IPS DF 6.9 (cell line): ENCODE data around the gene PRSS57.
"Not testable (repeated sequence)": the region's sequence is repeated elsewhere in the genome, so short reads cannot be mapped to it uniquely, and the experiment has no call there.

ENCODE experiments used
- DNase-seq: peaks from one replicate; pipeline ENCODE4 v3.0.0-alpha.2; 2013; ENCODE audit warnings: low read depth, low spot score
- H3K27ac ChIP-seq: one replicate; pipeline ENCODE4 v1.5.1; 2013; ENCODE audit warnings: low read length, control low read depth
- H3K27me3 ChIP-seq: 2 replicates; pipeline ENCODE4 v1.6.1; 2013; ENCODE audit warnings: mild to moderate bottlenecking, low read length; ENCODE audit not compliant: control insufficient read depth, insufficient read depth
- H3K36me3 ChIP-seq: 2 replicates; pipeline ENCODE4 v1.6.1; 2013; ENCODE audit warnings: low read length; ENCODE audit not compliant: control insufficient read depth, insufficient read depth
- H3K4me1 ChIP-seq: 2 replicates; pipeline ENCODE4 v1.6.1; 2013; ENCODE audit warnings: low read length; ENCODE audit not compliant: control insufficient read depth, insufficient read depth
- H3K4me3 ChIP-seq: 2 replicates; pipeline ENCODE4 v1.5.1; 2013; ENCODE audit warnings: mild to moderate bottlenecking, low read length
- H3K9me3 ChIP-seq: 2 replicates; pipeline ENCODE4 v1.6.1; 2013; ENCODE audit warnings: low read length, inconsistent platforms; ENCODE audit not compliant: control insufficient read depth, insufficient read depth
- WGBS: extraction: QIAGEN DNeasy Blood & Tissue Kit; methylation state at CpG from one replicate; pipeline ENCODE4 v1.1.7; 2013; ENCODE audit warnings: mixed read lengths, missing lambda C conversion rate; ENCODE audit not compliant: insufficient read length, insufficient coverage; 5-methylcytosine and 5-hydroxymethylcytosine counted together

PRSS57 gene

DNA sequence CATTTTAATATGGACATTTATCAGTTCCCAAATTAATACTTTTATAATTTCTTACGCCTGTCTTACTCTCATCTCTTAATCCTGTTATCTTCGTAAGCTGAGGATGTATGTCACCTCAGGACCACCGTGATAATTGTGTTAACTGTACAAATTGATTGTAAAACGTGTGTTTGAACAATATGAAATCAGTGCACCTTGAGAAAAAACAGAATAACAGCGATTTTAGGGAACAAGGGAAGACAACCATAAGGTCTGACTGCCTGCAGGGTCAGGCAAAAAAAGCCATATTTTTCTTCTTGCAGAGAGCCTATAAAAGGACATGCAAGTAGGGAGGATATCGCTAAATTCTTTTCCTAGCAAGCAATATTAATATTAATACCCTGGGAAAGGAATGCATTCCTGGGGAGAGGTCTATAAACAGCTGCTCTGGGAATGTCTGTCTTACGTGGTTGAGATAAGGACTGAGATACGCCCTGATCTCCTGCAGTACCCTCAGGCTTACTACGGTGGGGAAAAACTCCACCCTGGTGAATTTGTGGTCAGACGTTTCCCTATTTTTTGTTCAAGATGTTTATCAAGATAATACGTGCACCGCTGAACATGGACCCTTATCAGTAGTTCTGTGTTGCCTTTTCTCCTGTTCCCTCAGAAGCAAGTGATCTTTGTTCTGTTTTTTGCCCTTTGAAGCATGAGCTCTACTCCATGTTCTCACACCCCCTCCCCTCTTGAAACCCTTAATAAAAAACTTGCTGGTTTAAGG lies 26.4 kb downstream of the PRSS57 start:
- H3K4me3 ChIP-seq, H3K4me1 ChIP-seq, H3K27me3 ChIP-seq, H3K9me3 ChIP-seq, DNase-seq, H3K36me3 ChIP-seq, H3K27ac ChIP-seq: not testable (repeated sequence)
- WGBS: no CpG with 5 or more reads among the region's 12 CpGs

DNA sequence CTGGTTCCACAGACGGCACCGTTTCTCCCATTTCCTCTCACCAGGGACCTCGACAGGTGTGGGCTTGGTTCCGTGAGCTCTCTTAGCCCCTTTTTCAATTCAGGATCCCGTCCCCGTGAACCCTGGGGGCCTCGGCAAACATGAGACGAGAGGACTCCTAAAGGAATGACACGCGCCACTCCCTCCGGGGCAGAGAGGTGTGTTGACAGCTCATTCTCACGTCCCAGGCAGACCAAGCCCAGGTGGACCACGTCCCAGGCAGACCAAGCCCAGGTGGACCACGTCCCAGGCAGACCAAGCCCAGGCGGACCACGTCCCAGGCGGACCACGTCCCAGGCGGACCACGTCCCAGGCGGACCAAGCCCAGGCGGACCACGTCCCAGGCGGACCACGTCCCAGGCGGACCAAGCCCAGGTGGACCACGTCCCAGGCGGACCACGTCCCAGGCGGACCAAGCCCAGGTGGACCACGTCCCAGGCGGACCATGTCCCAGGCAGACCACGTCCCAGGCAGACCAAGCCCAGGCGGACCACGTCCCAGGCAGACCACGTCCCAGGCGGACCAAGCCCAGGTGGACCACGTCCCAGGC lies 28.2 kb downstream of the PRSS57 start:
- not testable (repeated sequence) for H3K27me3 ChIP-seq, H3K27ac ChIP-seq, DNase-seq, H3K9me3 ChIP-seq, H3K36me3 ChIP-seq, H3K4me1 ChIP-seq, H3K4me3 ChIP-seq
- no CpG with 5 or more reads among the region's 38 CpGs for WGBS

DNA sequence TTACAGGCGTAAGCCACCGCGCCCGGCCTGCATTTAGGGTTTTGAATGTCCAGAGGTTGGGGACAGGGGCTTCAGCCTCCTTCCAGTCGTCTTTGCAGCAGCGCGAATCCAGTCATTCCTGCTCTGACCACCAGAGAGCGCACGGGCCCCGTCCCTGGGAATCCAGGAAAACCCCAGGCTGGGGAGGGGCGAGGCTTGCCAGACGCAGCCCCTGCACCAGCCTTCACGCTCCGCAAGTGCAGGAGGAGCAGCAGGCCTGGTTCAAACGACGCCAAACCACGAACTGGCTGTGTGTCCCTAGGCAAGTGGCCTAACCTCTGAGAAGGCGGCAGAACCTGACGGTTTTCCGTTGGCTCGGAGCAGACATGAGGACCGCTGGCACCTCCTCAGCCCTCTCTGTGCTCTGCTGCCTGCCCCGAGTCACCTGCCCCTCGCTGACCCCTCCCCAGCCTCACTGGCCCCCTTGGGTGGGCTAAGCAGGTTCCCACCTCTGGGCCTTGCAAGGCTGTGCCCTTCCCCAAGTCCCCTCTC lies 30.3 kb downstream of the PRSS57 start:
- Histone ChIP-seq H3K27ac (no peak overlapping the region), H3K36me3 (no peaks in the 10 kb centered on the region), H3K4me1 (0 out of 2 replicates have a peak, but pooled peaks cover 2% of the 10 kb centered on the region), H3K27me3 (no peaks in the 10 kb centered on the region), H3K9me3 (no peaks in the 10 kb centered on the region), H3K4me3 (no peak overlapping the region)
- peak; percentile 79 for DNase-seq
- no CpG with 5 or more reads among the region's 24 CpGs for WGBS

DNA sequence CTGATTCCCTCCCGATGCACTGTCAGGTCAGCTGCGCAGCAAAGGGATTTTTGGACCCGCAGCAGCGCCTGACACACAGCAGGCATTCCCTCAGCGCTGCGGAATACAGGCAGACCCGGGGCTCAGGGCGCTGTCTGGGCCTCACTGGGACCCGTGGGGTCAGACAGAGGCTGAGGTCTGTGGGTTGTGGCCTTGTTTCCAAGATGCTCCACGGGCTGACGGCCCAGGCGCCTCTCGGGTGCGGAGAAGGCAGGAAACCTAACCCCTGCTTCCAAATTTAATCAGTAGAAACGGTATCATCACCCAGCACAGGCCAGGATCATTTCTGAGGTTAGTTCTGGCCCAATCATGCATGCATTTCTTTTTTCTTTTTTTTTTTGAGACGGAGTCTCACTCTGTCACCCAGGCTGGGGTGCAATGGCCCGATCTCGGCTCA lies 31.6 kb downstream of the PRSS57 start:
- no peaks in the 10 kb centered on the region for H3K36me3 ChIP-seq
- DNase-seq: no peak
- H3K27me3 ChIP-seq: no peaks in the 10 kb centered on the region
- no peaks in the 10 kb centered on the region for H3K9me3 ChIP-seq
- no peak overlapping the region; the same call in 1 of the 2 replicates for H3K4me3 ChIP-seq
- 0 out of 2 replicates have a peak, but pooled peaks cover 2% of the 10 kb centered on the region for H3K4me1 ChIP-seq
- H3K27ac ChIP-seq: no peak overlapping the region
- WGBS: no CpG with 5 or more reads among the region's 18 CpGs

DNA sequence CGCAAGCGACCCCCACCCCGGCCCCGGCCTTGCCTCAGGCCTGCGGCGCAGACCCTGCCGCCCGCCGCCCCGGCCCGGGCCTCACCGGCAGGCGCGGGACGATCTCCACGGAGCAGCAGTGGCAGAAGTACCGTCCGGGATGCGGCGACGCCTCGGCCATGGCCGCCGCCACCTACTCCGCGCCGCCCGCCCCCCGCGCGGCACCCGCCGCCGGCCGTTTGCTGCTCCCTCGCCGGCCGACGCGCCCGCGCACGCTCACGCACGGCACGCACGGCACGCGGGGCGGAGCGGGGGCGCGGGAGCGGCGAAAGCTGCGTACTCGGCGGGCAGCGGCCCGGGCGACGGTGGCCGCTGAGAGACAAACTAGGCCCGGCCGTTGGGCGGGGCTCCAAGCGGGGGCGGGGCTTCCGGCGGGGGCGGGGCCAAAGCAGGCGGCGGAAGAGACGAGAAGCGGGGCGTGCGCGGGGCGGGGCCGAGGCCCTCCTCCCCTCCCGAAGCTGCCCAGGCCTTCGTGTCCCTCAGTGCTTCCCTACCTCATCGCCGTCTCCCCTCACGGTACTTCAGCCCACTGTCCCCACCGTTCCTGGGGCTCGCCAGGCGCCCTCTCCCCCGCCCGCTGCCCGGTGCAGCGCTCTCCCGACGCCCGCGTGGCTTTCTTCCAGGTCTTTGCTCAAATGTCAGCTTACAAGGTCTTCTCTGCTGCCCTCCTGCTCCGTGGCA lies 32.1 kb downstream of the PRSS57 start, which contains the start of gene RNF126:
RNF126 (minus strand) TSS at position 253 of the 720 bp plus-strand sequence; CDS start at position 160, 93 bp downstream.
- 0 out of 2 replicates have a peak, but pooled peaks cover 2% of the 10 kb centered on the region for H3K4me1 ChIP-seq
- peak; percentile 63 for DNase-seq
- H3K27me3 ChIP-seq: no peaks in the 10 kb centered on the region
- H3K27ac ChIP-seq: no peak within 1 kb of the TSS
- no CpG with 5 or more reads among the region's 97 CpGs for WGBS
- H3K9me3 ChIP-seq: no peaks in the 10 kb centered on the region
- peak within 1 kb of the TSS; percentile 93 for H3K4me3 ChIP-seq
- no peaks in the 10 kb centered on the region; the same call in 1 of the 2 replicates for H3K36me3 ChIP-seq

DNA sequence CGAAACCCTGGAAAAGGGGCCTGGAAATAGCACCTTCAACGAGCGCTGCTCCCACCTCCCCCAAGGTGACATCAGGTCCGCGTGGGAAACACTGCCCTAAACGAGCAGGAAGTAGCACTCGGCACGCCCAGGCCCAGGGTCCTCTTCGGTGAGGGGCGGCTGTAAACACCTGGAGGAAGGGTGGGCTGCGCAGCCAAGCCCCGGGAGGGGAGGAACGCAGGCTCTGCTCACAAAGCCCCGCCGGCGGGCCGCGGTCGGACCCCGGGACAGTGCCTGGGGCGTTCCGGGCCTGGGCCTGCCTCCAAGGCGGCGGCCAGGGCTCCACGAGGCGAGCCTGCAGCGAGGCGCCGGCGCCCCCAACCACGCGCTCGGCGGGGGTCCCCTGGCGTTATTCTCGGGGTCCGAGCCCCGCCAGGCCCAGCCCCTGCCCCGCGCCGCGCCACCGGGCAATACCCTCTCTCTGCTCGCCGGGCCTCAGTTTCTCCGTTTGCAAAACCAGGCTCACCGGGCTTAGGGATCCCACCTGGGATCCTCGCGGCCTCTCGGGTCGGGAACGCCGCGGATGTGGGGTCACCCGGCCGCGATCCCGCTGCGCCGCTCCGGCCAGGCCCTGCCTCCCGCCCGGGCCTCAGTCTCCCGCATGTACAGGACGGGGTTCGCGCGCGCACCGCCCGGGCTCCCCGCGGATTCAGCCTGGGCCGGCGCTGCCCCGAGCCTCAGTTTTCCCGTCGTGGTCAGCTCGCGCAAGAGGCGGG lies 32.9 kb downstream of the PRSS57 start:
- no peaks in the 10 kb centered on the region for H3K9me3 ChIP-seq
- no peak for DNase-seq
- no CpG with 5 or more reads among the region's 81 CpGs for WGBS
- H3K27ac ChIP-seq: no peak overlapping the region
- peaks cover 2% of the 10 kb centered on the region; the same call in 1 of the 2 replicates for H3K4me1 ChIP-seq
- peak overlapping the region; percentile 93 for H3K4me3 ChIP-seq
- H3K36me3 ChIP-seq: no peaks in the 10 kb centered on the region; the same call in 1 of the 2 replicates
- H3K27me3 ChIP-seq: no peaks in the 10 kb centered on the region

DNA sequence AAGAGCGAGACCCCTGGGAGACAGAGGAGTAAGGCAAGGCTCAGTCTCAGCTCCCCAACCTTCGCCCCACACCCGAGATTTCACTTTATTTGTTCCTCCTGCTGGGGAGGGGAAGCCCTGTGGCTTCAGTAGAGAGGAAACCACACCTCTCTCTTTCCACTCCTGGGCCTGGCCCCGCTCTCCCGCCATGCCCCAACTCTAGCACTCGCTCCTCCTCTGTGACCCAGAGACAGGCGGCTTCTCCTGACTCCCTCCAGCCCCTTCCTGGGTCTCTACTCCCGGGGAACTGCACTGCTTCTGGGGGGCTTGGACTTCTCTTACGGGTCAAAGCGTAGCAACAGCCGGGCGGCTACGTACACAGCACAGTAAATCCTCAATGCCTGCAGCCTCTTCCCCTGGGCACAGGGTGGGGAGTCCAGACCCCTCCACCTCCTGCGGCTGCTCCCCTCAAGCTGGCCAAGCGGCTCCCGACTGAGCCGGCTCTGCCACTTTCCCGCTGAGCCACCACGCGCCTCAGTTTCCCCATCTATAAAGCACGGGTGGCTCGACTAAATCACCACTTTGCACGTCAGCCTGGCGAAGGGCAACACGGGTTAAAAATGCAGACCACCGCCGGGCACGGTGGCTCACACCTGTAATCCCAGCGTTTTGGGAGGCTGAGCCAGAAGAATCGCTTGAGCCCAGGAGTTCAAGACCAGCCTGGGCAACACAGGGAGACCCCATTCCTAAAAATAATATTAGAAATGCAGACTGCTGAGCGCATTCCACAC lies 33.6 kb downstream of the PRSS57 start:
- Histone ChIP-seq H3K27ac (no peak overlapping the region), H3K4me3 (peak overlapping the region; percentile 93; the same call in 1 of the 2 replicates), H3K9me3 (no peaks in the 10 kb centered on the region), H3K36me3 (no peaks in the 10 kb centered on the region; the same call in 1 of the 2 replicates), H3K4me1 (peaks cover 2% of the 10 kb centered on the region; the same call in 1 of the 2 replicates), H3K27me3 (no peaks in the 10 kb centered on the region)
- no CpG with 5 or more reads among the region's 31 CpGs for WGBS
- DNase-seq: no peak

DNA sequence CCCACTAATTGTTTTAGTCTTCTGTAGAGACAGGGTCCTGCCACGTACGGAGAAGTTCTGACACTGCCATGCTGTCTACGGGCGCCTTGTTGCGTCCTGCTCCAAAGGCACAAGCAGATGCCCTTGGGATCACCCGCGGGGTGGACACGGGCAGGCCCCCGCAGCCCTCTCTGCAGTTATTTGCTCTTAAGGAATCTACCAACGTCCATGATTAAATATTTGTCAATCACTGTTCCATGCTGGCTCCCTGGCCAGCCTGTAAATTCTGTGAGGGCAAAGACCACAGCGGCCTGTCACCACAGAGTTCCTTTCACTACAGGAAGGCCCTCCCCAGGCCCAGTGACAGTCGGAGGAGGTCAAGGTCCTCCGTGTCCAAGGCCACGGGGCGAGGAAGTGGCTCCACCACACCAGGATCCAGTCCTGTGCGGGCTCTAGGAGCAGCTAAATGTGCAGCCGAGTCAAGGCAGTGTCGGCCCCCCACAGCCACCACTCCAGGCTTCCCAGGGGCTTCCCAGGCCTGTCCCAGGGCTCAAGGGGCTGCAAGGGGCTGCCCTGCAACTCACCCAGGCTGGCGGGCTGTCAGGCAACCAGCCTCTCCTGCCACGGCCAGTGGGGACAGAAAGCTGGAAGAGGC lies 34.3 kb downstream of the PRSS57 start:
- Histone ChIP-seq H3K36me3 (no peaks in the 10 kb centered on the region; the same call in 1 of the 2 replicates), H3K27me3 (no peaks in the 10 kb centered on the region), H3K4me1 (peaks cover 2% of the 10 kb centered on the region; the same call in 1 of the 2 replicates), H3K27ac (no peak overlapping the region), H3K4me3 (no peak overlapping the region), H3K9me3 (no peaks in the 10 kb centered on the region)
- DNase-seq: no peak
- no CpG with 5 or more reads among the region's 20 CpGs for WGBS
